ENCODE measurements around the gene KLHL33.

- no peak for TF ChIP-seq POLR2A (IDR thresholded peaks at IDR 0.05)
- TF ChIP-seq, protein P1, sequence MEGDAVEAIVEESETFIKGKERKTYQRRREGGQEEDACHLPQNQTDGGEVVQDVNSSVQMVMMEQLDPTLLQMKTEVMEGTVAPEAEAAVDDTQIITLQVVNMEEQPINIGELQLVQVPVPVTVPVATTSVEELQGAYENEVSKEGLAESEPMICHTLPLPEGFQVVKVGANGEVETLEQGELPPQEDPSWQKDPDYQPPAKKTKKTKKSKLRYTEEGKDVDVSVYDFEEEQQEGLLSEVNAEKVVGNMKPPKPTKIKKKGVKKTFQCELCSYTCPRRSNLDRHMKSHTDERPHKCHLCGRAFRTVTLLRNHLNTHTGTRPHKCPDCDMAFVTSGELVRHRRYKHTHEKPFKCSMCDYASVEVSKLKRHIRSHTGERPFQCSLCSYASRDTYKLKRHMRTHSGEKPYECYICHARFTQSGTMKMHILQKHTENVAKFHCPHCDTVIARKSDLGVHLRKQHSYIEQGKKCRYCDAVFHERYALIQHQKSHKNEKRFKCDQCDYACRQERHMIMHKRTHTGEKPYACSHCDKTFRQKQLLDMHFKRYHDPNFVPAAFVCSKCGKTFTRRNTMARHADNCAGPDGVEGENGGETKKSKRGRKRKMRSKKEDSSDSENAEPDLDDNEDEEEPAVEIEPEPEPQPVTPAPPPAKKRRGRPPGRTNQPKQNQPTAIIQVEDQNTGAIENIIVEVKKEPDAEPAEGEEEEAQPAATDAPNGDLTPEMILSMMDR (IDR thresholded peaks at IDR 0.05), result no peak
These were observed 54.6 kb downstream of the KLHL33 start for GRCh38 chr14:20381341-20381740.
